Endothelial cell of umbilical vein (primary cell): ENCODE results near the gene NTN5. TPM values are rescaled to one million over a fixed set of nuclear protein-coding genes. Genes with fewer than 3 reads are reported as not detected.
A peak's percentile ranks its signal among the peaks of the same experiment; 100 is the strongest.

Source experiments
- BruUV-seq: library from RNA; stranded (reverse); fragments of 400-500 nt; replicated peaks from 2 replicates; lab custom pipeline; 2021; lab: Mats Ljungman, UMichigan
- CTCF ChIA-PET: fragments of 300-600, 350-600 bp; sonication (Branson Sonifier 250); formaldehyde crosslinking; loops from one replicate; lab custom pipeline; 2021; ENCODE audit warnings: antibody characterized with exemption, inconsistent platforms; lab: Charles Lee
- POLR2A ChIA-PET: fragments of 300-600, 350-600 bp; sonication (Branson Sonifier 250); formaldehyde crosslinking; loops from one replicate; lab custom pipeline; 2021; ENCODE audit warnings: antibody characterized with exemption, inconsistent platforms; lab: Charles Lee
- DNase-seq: peaks from one replicate; pipeline ENCODE4 v3.0.0-alpha.2; 2011; ENCODE audit warnings: low read depth, low spot score
- FAIRE-seq: peaks from 2 replicates; lab custom pipeline; 2011; peaks lifted over from hg19 to GRCh38; lab: Jason Lieb, UNC
- H2AFZ ChIP-seq: 2 replicates; pipeline ENCODE4 v1.6.0; 2012; ENCODE audit warnings: low read depth, low read length, control low read depth, inconsistent platforms
- H3K27ac ChIP-seq: 2 replicates; pipeline ENCODE4 v1.5.1; 2011; ENCODE audit warnings: low read depth, mild to moderate bottlenecking, control low read depth, low read length, moderate library complexity; ENCODE audit not compliant: insufficient read depth
- H3K27me3 ChIP-seq, 2 experiments: 2 replicates each; pipeline versions ENCODE4 v1.6.0 to v1.6.1; 2011; ENCODE audit warnings: low read length in 2 of 2, mixed read lengths in 1 of 2; ENCODE audit not compliant: control insufficient read depth in 2 of 2, insufficient read depth in 2 of 2
- H3K36me3 ChIP-seq, 2 experiments: 2 replicates in 1 of 2; 3 replicates in 1 of 2; pipeline ENCODE4 v1.5.1; 2011; ENCODE audit warnings: low read length in 2 of 2, mild to moderate bottlenecking in 1 of 2, moderate library complexity in 1 of 2; ENCODE audit not compliant: control insufficient read depth in 2 of 2, insufficient read depth in 2 of 2; ENCODE audit errors: extremely low read depth in 1 of 2
- H3K4me1 ChIP-seq: 3 replicates; pipeline ENCODE4 v1.5.1; 2011; ENCODE audit warnings: mild to moderate bottlenecking, low read length; ENCODE audit not compliant: control insufficient read depth, insufficient read depth; ENCODE audit errors: extremely low read depth
- H3K4me2 ChIP-seq: 2 replicates; pipeline ENCODE4 v1.6.1; 2011; ENCODE audit warnings: low read length, control low read depth, mixed read lengths; ENCODE audit not compliant: insufficient read depth
- H3K4me3 ChIP-seq, 3 experiments: fragments of 200-600 bp in 1 of 3; sonication (generic), shearing (Covaris generic) in 1 of 3; replicated peaks in 1 of 3; 2 replicates each; pipeline ENCODE4 v1.5.1; 2011 to 2016; ENCODE audit warnings: control low read depth in 3 of 3, low read length in 3 of 3, mild to moderate bottlenecking in 2 of 3, inconsistent platforms in 1 of 3, low read depth in 1 of 3, moderate library complexity in 1 of 3; ENCODE audit not compliant: insufficient read depth in 1 of 3
- H3K79me2 ChIP-seq: 2 replicates; pipeline ENCODE4 v1.6.0; 2012; ENCODE audit warnings: low read length, inconsistent platforms; ENCODE audit not compliant: control insufficient read depth, insufficient read depth
- H3K9ac ChIP-seq: replicated peaks from 2 replicates; pipeline ENCODE3; 2011; ENCODE audit warnings: low read length, control low read depth; ENCODE audit not compliant: insufficient read depth; ENCODE audit errors: extremely low read depth
- H3K9me1 ChIP-seq: replicated peaks from 3 replicates; pipeline ENCODE4 v1.6.0; 2011; ENCODE audit warnings: mild to moderate bottlenecking, low read length; ENCODE audit not compliant: control insufficient read depth, insufficient read depth; ENCODE audit errors: extremely low read depth
- H3K9me3 ChIP-seq: replicated peaks from 2 replicates; pipeline ENCODE4 v1.5.1; 2012; ENCODE audit warnings: low read length, inconsistent platforms; ENCODE audit not compliant: control insufficient read depth, insufficient read depth
- H4K20me1 ChIP-seq: replicated peaks from 2 replicates; pipeline ENCODE3; 2011; ENCODE audit warnings: mild to moderate bottlenecking, low read length; ENCODE audit not compliant: control insufficient read depth, insufficient read depth; ENCODE audit errors: extremely low read depth
- CTCF ChIP-seq, 2 donors: IDR thresholded peaks; 1 replicate in 1 of 2; 2 replicates in 1 of 2; pipeline ENCODE4 v1.5.1; 2011; ENCODE audit warnings: low read length in 2 of 2, mild to moderate bottlenecking in 2 of 2, moderate library complexity in 2 of 2, control low read depth in 1 of 2, inconsistent platforms in 1 of 2, low read depth in 1 of 2; ENCODE audit not compliant: insufficient read depth in 1 of 2; ENCODE audit errors: extremely low read depth in 1 of 2
- EZH2 ChIP-seq: IDR thresholded peaks from 2 replicates; pipeline ENCODE4 v1.6.1; 2012; ENCODE audit warnings: borderline replicate concordance, low read depth, mild to moderate bottlenecking, moderate library complexity, low read length, inconsistent platforms; ENCODE audit not compliant: severe bottlenecking
- FOS ChIP-seq: IDR thresholded peaks from 2 replicates; pipeline ENCODE4 v1.6.1; 2011; ENCODE audit warnings: mild to moderate bottlenecking, low read length, moderate library complexity, borderline replicate concordance; ENCODE audit not compliant: insufficient read depth
- JUN ChIP-seq: IDR thresholded peaks from 2 replicates; pipeline ENCODE4 v1.6.1; 2011; ENCODE audit warnings: borderline replicate concordance, low read depth; ENCODE audit not compliant: insufficient read length, insufficient read depth
- POLR2A ChIP-seq: IDR thresholded peaks from 2 replicates; pipeline ENCODE4 v1.6.1; 2012; ENCODE audit warnings: low read depth, mild to moderate bottlenecking, control low read depth, low read length
- POLR2AphosphoS5 ChIP-seq: IDR thresholded peaks from 2 replicates; pipeline ENCODE4 v1.6.1; 2012; ENCODE audit warnings: low read depth, mild to moderate bottlenecking, control low read depth, low read length, moderate library complexity; ENCODE audit not compliant: insufficient read depth
- dilution Hi-C: fragments of 300-500 bp; cut with MboI; formaldehyde crosslinking; loops from one replicate; pipeline ENCODE4 v1.15.0; 2019; ENCODE audit warnings: low sequenced_read_pairs; ENCODE audit not compliant: extremely low pct_ligation_motif_present
- intact Hi-C: fragments of 100-400 bp; cut with micrococcal nuclease; formaldehyde crosslinking; loops from one replicate; pipeline ENCODE4 v1.10.0; 2022
- polyA plus RNA-seq, 4 experiments: library from polyadenylated mRNA; depleted of rRNA in 3 of 4; stranded (reverse) in 3 of 4; unstranded in 1 of 4; fragments of >200 nt; gene quantifications; 2 replicates each; pipeline versions ENCODE4 v1.2.1 to v1.2.3, GENCODE V29; 2011 to 2012; ENCODE audit warnings: missing spikeins in 1 of 4
- total RNA-seq: library from RNA; stranded (reverse); gene quantifications from 2 replicates; pipeline ENCODE4 v1.2.3, GENCODE V29; 2021

Gene NTN5
- total and polyA plus RNA-seq, 2 donors (not counting 3 experiments of a cell fraction or from before 2014, with no cell fraction given) = 0.11 TPM; not detected in 1

- Histone ChIP-seq H3K4me1 (peaks cover 25% of the 10 kb centered on the region), H3K9me1 (no peaks in the 10 kb centered on the region), H4K20me1 (no peaks in the 10 kb centered on the region), H3K9ac (peak overlapping the region; percentile 48), H3K79me2 (no peaks in the 10 kb centered on the region), H3K36me3 (peaks cover 0 to 2% of the 10 kb centered on the region in 2 experiments), H3K4me3 (peak overlapping the region; percentile 6 to 19 (median 17)), H3K27me3 (no peaks in the 10 kb centered on the region), H3K27ac (peak overlapping the region; percentile 13), H3K4me2 (peak overlapping the region; percentile 60), H2AFZ (peak overlapping the region; percentile 33), H3K9me3 (no peaks in the 10 kb centered on the region)
- TF ChIP-seq CTCF (IDR thresholded peaks at IDR 0.05; ENCODE audit: extremely low read depth in 1 of 2, insufficient read depth in 1 of 2, low read depth in 1 of 2, low read length in 2 of 2) = peak in 1 of 2 donors; percentile 33
- TF ChIP-seq POLR2A = peak; percentile 53
- no peak for TF ChIP-seq JUN
- TF ChIP-seq FOS = no peak
- no peak for TF ChIP-seq EZH2
- peak; percentile 61 for TF ChIP-seq POLR2AphosphoS5
- peak; percentile 58 for FAIRE-seq
- DNase-seq = peak; percentile 70
- intact Hi-C loops = loop anchor here (10.0 kb wide), 1 partner anchor 364 kb away; the partner anchor contains the start of genes GYS1 and RUVBL2
- POLR2A ChIA-PET = interaction anchor here (1.0 to 2.0 kb wide), 3 partner anchors 9 to 17 kb away, joined by 3 to 10 read pairs (median 3); partner anchors contain the start of genes RPL18 and SPHK2
- dilution Hi-C loops = no loop called here
- CTCF ChIA-PET = interaction anchor here (0.7 to 2.3 kb wide), 16 partner anchors 9 to 340 kb away, joined by 3 to 12 read pairs (median 3); partner anchors contain the start of genes CA11, RPL18 and SPHK2
- BruUV-seq = no TSS peak
Measured at GRCh38 chr19:48630296-48631063, 42.3 kb downstream of the NTN5 start.
